ENCODE results near the gene TBX20.
"Not testable (repeated sequence)": the region's sequence is repeated elsewhere in the genome, so short reads cannot be mapped to it uniquely, and the experiment has no call there.

Gene TBX20

GRCh38 chr7:35254496-35255442 is 869 bp upstream of the TBX20 start:
- no peak for DNase-seq

DNA sequence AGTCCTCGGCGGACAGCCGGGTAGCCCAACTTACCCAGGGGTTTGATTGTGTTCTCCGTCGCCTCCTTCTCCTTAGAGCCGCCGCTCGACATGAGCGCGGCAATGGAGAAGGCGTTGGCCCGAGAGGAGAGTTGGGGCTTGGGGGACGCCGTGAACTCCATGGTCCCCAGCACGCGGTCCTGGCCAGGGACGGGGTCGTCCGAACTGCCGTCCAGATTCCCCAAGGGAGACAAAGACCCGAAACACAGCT is 515 bp downstream of the TBX20 start:
- DNase-seq, result no peak

DNA sequence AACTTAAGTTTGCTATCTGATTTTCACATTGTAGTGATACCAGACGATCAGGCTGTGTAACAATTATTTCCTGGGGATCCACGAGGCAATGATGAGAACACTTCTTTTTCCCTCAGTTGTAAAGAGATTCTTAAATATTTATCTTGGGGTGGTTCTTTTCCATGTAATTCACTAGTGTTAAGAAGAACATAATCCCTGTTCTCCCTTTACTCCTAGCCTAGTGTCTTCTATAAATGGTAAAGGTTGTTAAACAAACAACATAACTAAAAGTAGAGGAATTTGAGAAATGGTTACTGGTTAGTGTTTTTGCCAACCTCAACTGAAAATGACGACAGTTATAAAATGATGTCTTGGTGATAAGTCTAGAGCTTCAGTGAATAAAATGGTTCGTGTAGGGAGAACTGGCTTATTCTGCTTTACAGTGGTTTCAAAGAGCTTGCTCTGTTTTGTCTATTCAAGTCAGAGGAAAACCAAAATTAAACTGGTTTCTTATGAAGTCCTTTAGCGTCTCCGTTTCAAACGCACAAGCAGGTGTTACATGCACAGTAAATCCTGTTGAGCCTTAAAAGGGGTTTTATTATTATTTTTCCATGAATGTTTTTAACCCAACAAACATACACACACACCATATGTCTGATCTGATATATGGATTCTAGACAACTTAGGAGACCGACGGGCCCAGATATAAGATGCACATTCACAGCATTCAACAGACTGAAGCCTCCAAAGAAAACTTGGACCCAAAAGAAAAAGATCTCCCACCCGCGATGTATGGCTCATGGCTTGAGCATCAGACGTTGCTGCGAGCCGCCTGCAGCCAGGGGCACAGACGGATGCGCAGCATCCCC is 1.1 kb downstream of the TBX20 start:
- no peak for DNase-seq

- no peak for DNase-seq
Measured at GRCh38 chr7:35251606-35252310, 2.1 kb downstream of the TBX20 start.

- no peak for DNase-seq
Measured at GRCh38 chr7:35250941-35251340, 3.0 kb downstream of the TBX20 start.

DNA sequence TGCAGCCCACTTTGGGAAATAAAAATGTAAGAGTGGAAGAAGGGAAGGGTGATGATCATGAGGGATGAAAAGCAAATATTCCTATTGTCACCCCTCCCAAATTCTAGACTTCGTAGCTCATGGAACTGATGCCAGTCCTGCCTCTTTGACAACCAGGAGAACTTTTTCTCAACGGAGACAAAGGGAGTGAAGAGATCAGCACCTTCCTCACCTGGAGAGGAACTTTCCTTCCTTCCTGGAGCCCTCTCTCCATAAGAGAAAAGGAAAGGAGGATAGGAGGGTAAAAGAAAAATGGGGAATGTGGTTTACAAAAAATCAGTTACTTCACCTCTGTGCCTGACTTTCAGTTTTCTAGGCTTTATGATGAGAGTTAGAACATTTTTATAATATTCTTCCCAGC is 3.4 kb downstream of the TBX20 start:
- DNase-seq, result no peak

- DNase-seq, result no peak
Measured at GRCh38 chr7:35249537-35249907, 4.4 kb downstream of the TBX20 start.

- no peak for DNase-seq
Measured at GRCh38 chr7:35248576-35249536, 5.0 kb downstream of the TBX20 start.

DNA sequence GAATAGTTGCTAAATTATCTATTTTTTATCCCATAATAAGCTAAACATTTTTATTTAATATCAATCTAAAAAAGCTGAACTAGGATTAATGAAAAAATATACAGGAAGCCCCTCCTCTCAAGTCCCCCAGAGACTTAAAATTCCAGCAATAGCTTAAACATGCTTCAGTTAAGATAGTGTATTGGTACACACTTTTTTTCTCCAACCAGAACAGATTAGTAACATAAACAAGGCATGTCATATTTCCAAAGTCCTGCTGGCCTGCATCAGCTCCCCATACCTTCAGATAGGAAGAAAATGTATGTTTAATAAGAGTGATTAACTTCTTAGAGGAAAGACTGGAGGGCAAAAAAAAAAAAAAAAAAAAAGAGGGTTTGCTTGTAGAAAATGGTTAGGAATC is 7.1 kb downstream of the TBX20 start:
- no peak for DNase-seq

DNA sequence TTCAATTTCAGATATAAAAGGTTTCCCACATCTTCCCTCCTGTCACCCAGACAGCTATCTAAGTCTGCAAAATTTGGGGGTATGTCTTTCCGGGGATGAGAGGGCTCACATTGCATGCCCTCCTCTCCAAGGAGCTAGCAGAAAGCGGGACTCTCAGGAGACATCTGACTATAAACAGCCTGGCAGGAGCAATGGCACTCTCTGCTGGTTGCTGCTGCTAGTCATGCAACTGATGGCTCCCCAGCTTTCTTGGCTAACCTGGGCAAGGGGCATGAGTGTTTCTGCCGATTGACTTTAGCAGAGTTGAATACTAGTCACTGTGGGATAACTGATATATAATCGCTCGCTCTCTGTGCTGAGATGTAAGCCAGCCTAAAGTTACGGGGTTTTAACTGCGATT is 12.0 kb downstream of the TBX20 start:
- no peak for DNase-seq

DNA sequence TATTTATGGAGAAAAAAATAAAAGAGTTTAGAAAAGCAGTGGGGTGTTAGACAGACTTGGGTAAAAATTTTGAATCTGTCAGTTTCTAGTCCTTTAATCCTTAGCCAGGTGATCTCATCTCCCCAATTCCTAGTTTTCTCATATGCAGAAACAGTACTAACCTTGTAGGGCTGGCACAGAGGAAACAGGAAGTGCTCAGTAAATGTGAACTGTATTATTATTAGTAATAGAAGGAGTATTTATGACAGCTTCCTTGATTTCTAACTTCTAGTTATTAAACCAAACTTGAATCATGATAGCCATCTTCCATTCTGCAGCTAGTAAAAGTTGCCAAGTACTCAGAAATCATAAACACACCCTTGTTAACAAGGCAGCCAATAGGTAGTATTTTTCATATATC is 12.5 kb downstream of the TBX20 start:
- DNase-seq, result no peak

GRCh38 chr7:35241008-35241407 is 12.9 kb downstream of the TBX20 start:
- DNase-seq, result not testable (repeated sequence)

DNA sequence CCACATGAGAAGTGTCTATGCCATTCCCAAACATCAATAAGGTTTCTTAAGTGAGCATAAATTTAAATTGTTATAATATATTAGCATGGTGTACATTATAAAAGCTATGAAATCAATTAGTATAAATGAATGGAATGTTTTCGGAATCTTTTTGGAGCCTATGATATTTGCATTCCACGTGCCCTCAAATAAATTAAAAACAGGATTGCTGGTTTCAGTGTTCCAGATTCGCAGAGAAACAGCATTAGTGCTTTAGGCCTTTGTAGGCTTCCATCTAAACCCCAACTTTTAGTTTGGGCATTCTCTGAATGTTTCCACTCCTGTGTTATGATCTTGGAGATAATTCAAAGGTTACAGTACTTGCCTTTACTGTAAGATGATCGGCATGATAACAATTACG is 15.4 kb downstream of the TBX20 start:
- DNase-seq, result not testable (repeated sequence)

DNA sequence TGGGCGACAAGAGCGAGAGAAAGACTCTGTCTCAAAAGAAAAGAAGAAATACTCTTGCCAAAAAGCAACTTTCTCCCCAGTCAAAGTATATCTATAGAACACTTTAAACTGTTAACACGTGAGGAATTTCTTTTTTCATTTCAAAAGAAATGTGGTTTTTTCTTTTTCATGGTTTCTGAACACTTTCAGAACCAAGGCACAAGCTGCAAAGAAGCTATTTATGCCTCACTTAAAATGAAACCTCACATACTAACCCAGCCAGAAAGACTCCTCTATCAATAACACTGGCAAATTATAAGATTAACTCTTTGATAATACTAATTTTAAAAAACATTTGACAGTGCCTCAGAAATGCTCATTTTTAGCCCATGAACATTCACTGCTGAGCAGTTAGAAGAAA is 20.9 kb downstream of the TBX20 start:
- DNase-seq, result no peak

DNA sequence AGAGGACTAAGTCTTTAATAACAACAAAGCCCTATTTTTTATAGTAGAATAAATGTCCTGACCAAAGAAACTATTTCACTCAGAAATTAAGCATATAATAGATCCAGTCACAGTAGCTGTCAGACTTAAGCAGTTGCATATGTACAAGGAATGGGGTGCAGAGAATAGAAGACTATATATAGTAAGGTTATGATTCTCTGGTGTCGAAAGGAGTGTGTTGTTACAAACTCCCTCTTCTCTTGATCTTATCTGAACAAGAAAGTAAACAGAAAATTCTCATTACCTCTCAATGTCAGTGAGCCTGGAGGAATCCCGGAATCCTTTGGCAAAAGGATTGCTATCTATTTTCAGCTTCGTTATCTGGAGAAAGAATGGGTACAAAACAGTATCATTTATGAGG is 22.7 kb downstream of the TBX20 start:
- not testable (repeated sequence) for DNase-seq

DNA sequence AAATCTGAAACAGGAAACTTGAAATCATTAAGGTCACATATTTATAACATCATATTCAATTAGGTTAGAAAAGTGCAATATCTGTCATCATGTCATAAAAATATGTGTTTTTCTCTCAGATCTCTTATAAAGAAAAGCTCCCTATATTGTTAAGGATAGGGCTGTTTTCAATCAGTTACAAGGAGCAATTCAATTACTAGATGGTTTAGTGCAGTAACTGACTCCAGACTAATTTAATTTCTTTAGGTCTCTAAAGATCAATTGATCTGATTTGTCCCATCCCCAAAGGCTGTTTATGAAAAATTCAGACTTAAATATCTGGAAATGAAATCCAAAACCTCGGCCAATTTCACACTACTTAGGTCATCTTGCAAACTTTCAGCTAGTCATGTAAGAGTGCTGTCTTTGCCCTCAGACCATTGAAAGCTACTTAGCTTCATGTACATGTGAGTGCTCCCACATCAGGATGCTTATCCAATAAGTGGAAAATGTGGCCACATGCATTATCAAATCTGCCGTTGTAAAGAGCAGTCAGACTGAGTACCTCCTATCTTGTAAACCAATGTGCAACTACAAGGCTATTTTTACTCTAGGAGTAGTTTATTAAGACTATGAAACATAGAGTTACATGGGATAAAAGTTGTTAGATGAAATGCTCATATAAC is 24.7 kb downstream of the TBX20 start:
- not testable (repeated sequence) for DNase-seq

GRCh38 chr7:35228496-35229051 is 25.3 kb downstream of the TBX20 start:
- DNase-seq, result not testable (repeated sequence)

DNA sequence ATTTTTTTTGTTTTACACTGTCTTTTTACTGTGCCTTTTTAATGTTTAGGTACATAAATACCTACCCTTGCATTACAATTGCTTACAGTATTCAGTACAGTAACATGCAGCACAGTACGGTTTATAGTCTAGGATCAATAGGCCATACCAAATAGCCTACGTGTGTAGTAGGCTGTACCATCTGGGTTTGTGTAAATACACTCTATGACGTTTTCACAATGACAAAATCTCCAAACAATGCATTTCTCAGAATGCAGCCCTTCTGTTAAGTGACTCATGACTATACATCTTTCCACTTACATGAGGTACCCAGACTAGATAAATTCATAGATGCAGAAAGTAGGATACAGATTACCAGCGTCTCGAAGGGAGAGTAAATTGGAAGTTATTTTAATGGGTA is 26.5 kb downstream of the TBX20 start:
- DNase-seq, result not testable (repeated sequence)

- DNase-seq, result not testable (repeated sequence)
Measured at GRCh38 chr7:35222445-35222844, 31.5 kb downstream of the TBX20 start.

GRCh38 chr7:35220176-35220575 is 33.7 kb downstream of the TBX20 start:
- not testable (repeated sequence) for DNase-seq

- DNase-seq, result not testable (repeated sequence)
Measured at GRCh38 chr7:35216033-35216432, 37.9 kb downstream of the TBX20 start.
